ENCODE results near the gene TMEFF2. TPM values are rescaled to one million over a fixed set of nuclear protein-coding genes. Genes with fewer than 3 reads are reported as not detected.

The TMEFF2 gene
- polyA plus RNA-seq, result not detected

GRCh38 chr2:192194866-192195547 lies at the start of gene TMEFF2:
Gene TMEFF2 (minus strand): TSS chr2:192194933. CDS start chr2:192194524, 409 bp downstream.
- H3K27me3 Mint-ChIP-seq, result peaks cover 52% of the 10 kb centered on the region
- H3K9me3 Mint-ChIP-seq, result no peaks in the 10 kb centered on the region
- H3K36me3 Mint-ChIP-seq, result no peaks in the 10 kb centered on the region
- H3K27ac Mint-ChIP-seq, result no peak within 1 kb of the TSS
- peak within 1 kb of the TSS; percentile 16 to 92 (median 83) for H3K4me3 Mint-ChIP-seq
- peaks cover 11 to 19% (median 13%) of the 10 kb centered on the region in 3 donors for H3K4me1 Mint-ChIP-seq

- H3K9me3 Mint-ChIP-seq, result peaks cover 0 to 5% (median 0%) of the 10 kb centered on the region in 3 donors
- no peaks in the 10 kb centered on the region for H3K4me1 Mint-ChIP-seq
- no peak overlapping the region for H3K27ac Mint-ChIP-seq
- no peaks in the 10 kb centered on the region for H3K36me3 Mint-ChIP-seq
- no peaks in the 10 kb centered on the region for H3K27me3 Mint-ChIP-seq
- H3K4me3 Mint-ChIP-seq, result no peak overlapping the region
Observed at GRCh38 chr2:192243488-192243887, 48.8 kb upstream of the TMEFF2 start.

- Mint-ChIP-seq H3K4me1 (no peaks in the 10 kb centered on the region), H3K4me3 (no peak overlapping the region), H3K36me3 (no peaks in the 10 kb centered on the region), H3K27ac (no peak overlapping the region), H3K9me3 (no peaks in the 10 kb centered on the region), H3K27me3 (no peaks in the 10 kb centered on the region)
Observed at GRCh38 chr2:192236136-192236535, 41.4 kb upstream of the TMEFF2 start.

- Mint-ChIP-seq H3K36me3 (no peaks in the 10 kb centered on the region), H3K4me3 (no peak overlapping the region), H3K4me1 (no peaks in the 10 kb centered on the region), H3K9me3 (peaks cover 0 to 3% (median 0%) of the 10 kb centered on the region in 3 donors), H3K27me3 (no peaks in the 10 kb centered on the region), H3K27ac (no peak overlapping the region)
Observed at GRCh38 chr2:192230889-192231453, 36.2 kb upstream of the TMEFF2 start.

- Mint-ChIP-seq H3K27me3 (peaks cover 2% of the 10 kb centered on the region), H3K36me3 (no peaks in the 10 kb centered on the region), H3K27ac (no peak overlapping the region), H3K4me1 (no peaks in the 10 kb centered on the region), H3K9me3 (peaks cover 0 to 3% (median 0%) of the 10 kb centered on the region in 3 donors), H3K4me3 (no peak overlapping the region)
Observed at GRCh38 chr2:192228685-192229084, 34.0 kb upstream of the TMEFF2 start.

GRCh38 chr2:192218970-192219369 lies 24.2 kb upstream of the TMEFF2 start:
- H3K9me3 Mint-ChIP-seq, result peaks cover 0 to 1% (median 0%) of the 10 kb centered on the region in 3 donors
- H3K4me3 Mint-ChIP-seq, result no peak overlapping the region
- H3K4me1 Mint-ChIP-seq, result no peaks in the 10 kb centered on the region
- peaks cover 1% of the 10 kb centered on the region for H3K27me3 Mint-ChIP-seq
- H3K27ac Mint-ChIP-seq, result no peak overlapping the region
- H3K36me3 Mint-ChIP-seq, result peaks cover 2% of the 10 kb centered on the region

GRCh38 chr2:192218377-192218776 lies 23.6 kb upstream of the TMEFF2 start:
- Mint-ChIP-seq H3K4me1 (no peaks in the 10 kb centered on the region), H3K9me3 (peaks cover 0 to 1% (median 0%) of the 10 kb centered on the region in 3 donors), H3K27ac (no peak overlapping the region), H3K4me3 (no peak overlapping the region), H3K36me3 (peaks cover 2% of the 10 kb centered on the region), H3K27me3 (peaks cover 1% of the 10 kb centered on the region)

GRCh38 chr2:192216336-192216735 lies 21.6 kb upstream of the TMEFF2 start:
- Mint-ChIP-seq H3K36me3 (peaks cover 2% of the 10 kb centered on the region), H3K4me3 (no peak overlapping the region), H3K27ac (no peak overlapping the region), H3K4me1 (no peaks in the 10 kb centered on the region), H3K27me3 (peaks cover 3% of the 10 kb centered on the region), H3K9me3 (peaks cover 0 to 1% (median 0%) of the 10 kb centered on the region in 3 donors)

GRCh38 chr2:192215096-192215877 lies 20.6 kb upstream of the TMEFF2 start:
- H3K4me1 Mint-ChIP-seq, result no peaks in the 10 kb centered on the region
- H3K9me3 Mint-ChIP-seq, result peaks cover 0 to 2% (median 0%) of the 10 kb centered on the region in 3 donors
- no peak overlapping the region for H3K4me3 Mint-ChIP-seq
- no peak overlapping the region for H3K27ac Mint-ChIP-seq
- peaks cover 3% of the 10 kb centered on the region for H3K27me3 Mint-ChIP-seq
- H3K36me3 Mint-ChIP-seq, result peaks cover 2% of the 10 kb centered on the region

- Mint-ChIP-seq H3K4me1 (no peaks in the 10 kb centered on the region), H3K27ac (no peak overlapping the region), H3K4me3 (no peak overlapping the region), H3K9me3 (peaks cover 0 to 1% (median 0%) of the 10 kb centered on the region in 3 donors), H3K27me3 (peaks cover 2% of the 10 kb centered on the region), H3K36me3 (no peaks in the 10 kb centered on the region)
Observed at GRCh38 chr2:192208848-192209247, 14.1 kb upstream of the TMEFF2 start.

GRCh38 chr2:192206399-192206798 lies 11.7 kb upstream of the TMEFF2 start:
- Mint-ChIP-seq H3K27me3 (no peaks in the 10 kb centered on the region), H3K9me3 (peaks cover 0 to 1% (median 0%) of the 10 kb centered on the region in 3 donors), H3K4me3 (no peak overlapping the region), H3K4me1 (no peaks in the 10 kb centered on the region), H3K27ac (no peak overlapping the region), H3K36me3 (no peaks in the 10 kb centered on the region)

- Mint-ChIP-seq H3K36me3 (no peaks in the 10 kb centered on the region), H3K9me3 (peaks cover 0 to 2% (median 0%) of the 10 kb centered on the region in 3 donors), H3K27ac (no peak overlapping the region), H3K4me3 (no peak overlapping the region), H3K27me3 (peaks cover 1% of the 10 kb centered on the region), H3K4me1 (no peaks in the 10 kb centered on the region)
Observed at GRCh38 chr2:192203876-192204275, 9.1 kb upstream of the TMEFF2 start.

- Mint-ChIP-seq H3K4me3 (no peak overlapping the region), H3K36me3 (no peaks in the 10 kb centered on the region), H3K9me3 (peaks cover 0 to 2% (median 0%) of the 10 kb centered on the region in 3 donors), H3K27me3 (peaks cover 5% of the 10 kb centered on the region), H3K27ac (no peak overlapping the region), H3K4me1 (no peaks in the 10 kb centered on the region)
Observed at GRCh38 chr2:192202373-192202772, 7.6 kb upstream of the TMEFF2 start.

- H3K4me1 Mint-ChIP-seq, result peaks cover 4 to 10% (median 8%) of the 10 kb centered on the region in 3 donors
- H3K36me3 Mint-ChIP-seq, result no peaks in the 10 kb centered on the region
- H3K27me3 Mint-ChIP-seq, result peaks cover 13% of the 10 kb centered on the region
- H3K4me3 Mint-ChIP-seq, result no peak overlapping the region
- no peak overlapping the region for H3K27ac Mint-ChIP-seq
- peaks cover 0 to 2% (median 0%) of the 10 kb centered on the region in 3 donors for H3K9me3 Mint-ChIP-seq
Observed at GRCh38 chr2:192201116-192201515, 6.4 kb upstream of the TMEFF2 start.

GRCh38 chr2:192197357-192197756 lies 2.6 kb upstream of the TMEFF2 start:
- Mint-ChIP-seq H3K4me1 (peaks cover 11 to 19% (median 13%) of the 10 kb centered on the region in 3 donors), H3K27me3 (peaks cover 43% of the 10 kb centered on the region), H3K4me3 (no peak overlapping the region), H3K9me3 (peaks cover 0 to 2% (median 0%) of the 10 kb centered on the region in 3 donors), H3K27ac (no peak overlapping the region), H3K36me3 (no peaks in the 10 kb centered on the region)

Data from IgD-negative memory B cell (primary cell).